ENCODE measurements around the gene SMIM10L1.

The SMIM10L1 gene

GRCh38 chr12:11171145-11171968 is at the start of gene SMIM10L1:
SMIM10L1 (plus strand) TSS chr12:11171194; CDS start chr12:11171357, 163 bp downstream.
- H3K4me3 ChIP-seq (ENCODE audit: low read depth, low read length) = peak within 1 kb of the TSS; percentile 69
- DNase-seq (ENCODE audit: low read depth) = peak; percentile 91

- no peak overlapping the region for H3K4me3 ChIP-seq (ENCODE audit: low read depth, low read length)
- no peak for DNase-seq (ENCODE audit: low read depth)
Measured at GRCh38 chr12:11130382-11130781, 40.6 kb upstream of the SMIM10L1 start.

- no peak overlapping the region for H3K4me3 ChIP-seq (ENCODE audit: low read depth, low read length)
- DNase-seq (ENCODE audit: low read depth) = peak; percentile 4
Measured at GRCh38 chr12:11130999-11131398, 40.0 kb upstream of the SMIM10L1 start.

- no peak for DNase-seq (ENCODE audit: low read depth)
- H3K4me3 ChIP-seq (ENCODE audit: low read depth, low read length) = no peak overlapping the region
Measured at GRCh38 chr12:11133162-11133561, 37.8 kb upstream of the SMIM10L1 start.

- no peak for DNase-seq (ENCODE audit: low read depth)
- no peak overlapping the region for H3K4me3 ChIP-seq (ENCODE audit: low read depth, low read length)
Measured at GRCh38 chr12:11133816-11134215, 37.2 kb upstream of the SMIM10L1 start.

GRCh38 chr12:11134305-11134704 is 36.7 kb upstream of the SMIM10L1 start, which contains the start of gene TAS2R30:
TAS2R30 (minus strand) TSS chr12:11134644; CDS start chr12:11134244, 400 bp downstream.
- H3K4me3 ChIP-seq (ENCODE audit: low read depth, low read length) = no peak within 1 kb of the TSS
- no peak for DNase-seq (ENCODE audit: low read depth)

- DNase-seq (ENCODE audit: low read depth) = no peak
Measured at GRCh38 chr12:11136075-11136474, 34.9 kb upstream of the SMIM10L1 start.

GRCh38 chr12:11143352-11143751 is 27.6 kb upstream of the SMIM10L1 start:
- H3K4me3 ChIP-seq (ENCODE audit: low read depth, low read length) = no peak overlapping the region
- no peak for DNase-seq (ENCODE audit: low read depth)

More at GRCh38 chr12:11136075-11136474, 34.9 kb upstream of the SMIM10L1 start:
- no peak overlapping the region for H3K4me3 ChIP-seq (ENCODE audit: low read depth, low read length)

GRCh38 chr12:11144297-11144696 is 26.7 kb upstream of the SMIM10L1 start:
- H3K4me3 ChIP-seq (ENCODE audit: low read depth, low read length) = no peak overlapping the region
- no peak for DNase-seq (ENCODE audit: low read depth)

GRCh38 chr12:11147420-11147819 is 23.6 kb upstream of the SMIM10L1 start:
- H3K4me3 ChIP-seq (ENCODE audit: low read depth, low read length) = no peak overlapping the region
- no peak for DNase-seq (ENCODE audit: low read depth)

GRCh38 chr12:11150832-11151231 is 20.2 kb upstream of the SMIM10L1 start:
- no peak for DNase-seq (ENCODE audit: low read depth)
- no peak overlapping the region for H3K4me3 ChIP-seq (ENCODE audit: low read depth, low read length)

GRCh38 chr12:11152725-11153124 is 18.3 kb upstream of the SMIM10L1 start:
- DNase-seq (ENCODE audit: low read depth) = no peak
- H3K4me3 ChIP-seq (ENCODE audit: low read depth, low read length) = no peak overlapping the region

- DNase-seq (ENCODE audit: low read depth) = no peak
- no peak overlapping the region for H3K4me3 ChIP-seq (ENCODE audit: low read depth, low read length)
Measured at GRCh38 chr12:11154400-11154925, 16.5 kb upstream of the SMIM10L1 start.

GRCh38 chr12:11158885-11159444 is 12.0 kb upstream of the SMIM10L1 start:
- H3K4me3 ChIP-seq (ENCODE audit: low read depth, low read length) = no peak overlapping the region
- no peak for DNase-seq (ENCODE audit: low read depth)

GRCh38 chr12:11162502-11162901 is 8.5 kb upstream of the SMIM10L1 start:
- no peak for DNase-seq (ENCODE audit: low read depth)
- no peak overlapping the region for H3K4me3 ChIP-seq (ENCODE audit: low read depth, low read length)

- DNase-seq (ENCODE audit: low read depth) = no peak
- H3K4me3 ChIP-seq (ENCODE audit: low read depth, low read length) = no peak overlapping the region
Measured at GRCh38 chr12:11164384-11164783, 6.6 kb upstream of the SMIM10L1 start.

- DNase-seq (ENCODE audit: low read depth) = no peak
Measured at GRCh38 chr12:11166300-11166699, 4.7 kb upstream of the SMIM10L1 start.

GRCh38 chr12:11170810-11171144 is 217 bp upstream of the SMIM10L1 start:
- H3K4me3 ChIP-seq (ENCODE audit: low read depth, low read length) = peak overlapping the region; percentile 69
- no peak for DNase-seq (ENCODE audit: low read depth)

More at GRCh38 chr12:11166300-11166699, 4.7 kb upstream of the SMIM10L1 start:
- no peak overlapping the region for H3K4me3 ChIP-seq (ENCODE audit: low read depth, low read length)

- no peak for DNase-seq (ENCODE audit: low read depth)
- H3K4me3 ChIP-seq (ENCODE audit: low read depth, low read length) = peak overlapping the region; percentile 69
Measured at GRCh38 chr12:11171969-11172675, 1.1 kb downstream of the SMIM10L1 start.

GRCh38 chr12:11174022-11174421 is 3.0 kb downstream of the SMIM10L1 start:
- no peak overlapping the region for H3K4me3 ChIP-seq (ENCODE audit: low read depth, low read length)
- peak; percentile 38 for DNase-seq (ENCODE audit: low read depth)
